GM18870 (cell line): ENCODE measurements around the gene ATP11B.
"Not testable (repeated sequence)": the region's sequence is repeated elsewhere in the genome, so short reads cannot be mapped to it uniquely, and the experiment has no call there.

Source experiments
- ATAC-seq: cut with Tn5 transposase; IDR thresholded peaks from one replicate; pipeline ENCODE4 v1.9.1; 2021; ENCODE audit warnings: moderate library complexity; ENCODE audit not compliant: unreplicated experiment

The ATP11B gene

DNA sequence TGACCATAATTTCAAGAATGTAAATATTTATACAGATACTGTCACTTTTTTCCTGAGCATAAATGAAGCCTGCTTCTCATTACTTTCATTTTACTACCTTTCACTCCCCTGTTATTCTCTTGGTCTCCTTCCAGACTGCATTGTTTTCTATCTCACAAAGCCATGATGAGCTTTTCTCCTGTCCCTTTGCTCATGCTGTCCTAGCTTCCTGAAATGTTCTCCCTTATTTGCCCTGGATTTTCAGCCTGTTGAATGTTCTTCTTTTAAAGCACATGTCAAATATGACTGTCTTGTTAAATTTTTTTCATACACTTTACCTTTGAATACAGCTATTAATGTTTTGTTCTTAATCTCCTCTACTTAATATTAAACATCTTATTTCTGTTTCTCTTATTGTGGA is 31.7 kb downstream of the ATP11B start:
- no peak for ATAC-seq

DNA sequence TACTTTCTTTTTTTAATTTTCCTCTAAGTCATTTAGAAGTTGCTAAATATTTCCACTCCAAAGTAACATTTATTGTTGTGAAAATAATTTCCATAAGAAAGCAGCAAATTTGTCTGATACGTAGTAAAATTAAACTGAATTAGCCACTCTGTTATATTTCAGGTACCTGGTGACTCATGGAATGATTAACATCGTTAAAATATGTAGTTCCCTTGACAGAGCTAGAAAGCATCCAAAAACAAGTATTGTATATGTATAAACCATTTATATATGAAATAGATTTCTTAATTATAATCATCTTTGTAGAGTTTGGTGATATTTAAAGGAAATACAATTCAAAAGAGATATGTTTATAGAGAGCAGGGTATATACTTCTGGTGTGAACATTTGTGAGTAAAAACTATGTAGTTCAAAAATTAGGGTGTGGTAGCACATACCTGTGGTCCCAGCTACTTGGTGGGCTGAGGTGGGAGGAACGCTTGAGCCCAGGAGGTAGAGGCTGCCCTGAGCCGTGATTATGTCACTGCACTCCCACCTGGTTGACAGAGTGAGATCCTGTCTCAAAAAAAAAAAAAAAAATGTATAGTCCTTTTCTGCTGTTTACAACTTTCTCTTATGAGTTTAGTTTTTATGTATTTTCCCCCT is 36.6 kb downstream of the ATP11B start:
- no peak for ATAC-seq

DNA sequence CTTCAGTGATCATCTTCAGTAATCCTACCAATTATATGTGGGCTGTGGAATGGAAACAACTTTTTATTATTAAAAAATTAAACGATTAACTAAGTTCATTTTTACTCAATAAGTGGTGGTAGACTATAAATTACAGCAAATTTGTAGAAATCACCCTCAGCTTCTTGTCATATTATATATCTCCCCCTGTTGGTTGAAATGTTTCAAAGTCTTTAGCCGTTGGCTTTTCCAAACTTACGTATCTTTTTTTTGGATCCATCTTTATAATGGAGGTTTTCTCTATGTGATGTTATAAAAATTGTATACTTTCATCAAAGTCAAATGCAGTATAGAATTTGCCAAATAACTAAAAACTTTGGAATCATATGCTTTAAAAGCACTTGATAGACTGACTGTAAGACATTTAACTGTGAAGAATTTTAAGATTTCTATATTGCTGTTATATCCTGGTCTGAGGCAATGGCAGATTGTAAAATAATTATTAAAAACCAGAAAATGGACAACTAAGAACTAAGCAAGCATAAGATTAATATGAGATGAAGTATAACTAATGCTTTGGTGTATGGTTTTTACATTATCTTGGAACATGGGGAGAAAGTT is 44.7 kb downstream of the ATP11B start:
- no peak for ATAC-seq

DNA sequence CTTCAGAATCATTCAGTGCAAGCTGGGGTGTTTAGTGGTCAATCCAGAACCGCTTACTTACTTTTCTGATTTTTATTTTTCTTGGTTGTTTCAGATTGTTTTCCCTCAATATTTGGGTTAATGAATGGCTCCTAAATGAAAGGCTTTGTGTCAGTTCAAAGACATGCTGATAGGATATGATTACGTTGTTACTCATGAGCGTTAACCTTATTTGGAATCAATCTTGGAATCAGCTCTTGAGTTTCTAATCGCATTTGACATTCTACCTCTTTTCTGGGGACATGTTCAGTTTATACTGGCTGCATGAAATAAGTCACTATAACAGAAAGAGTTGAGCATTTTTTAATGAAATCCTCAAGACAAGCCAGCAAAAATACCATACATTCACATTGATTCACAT is 50.2 kb downstream of the ATP11B start:
- ATAC-seq, result no peak

DNA sequence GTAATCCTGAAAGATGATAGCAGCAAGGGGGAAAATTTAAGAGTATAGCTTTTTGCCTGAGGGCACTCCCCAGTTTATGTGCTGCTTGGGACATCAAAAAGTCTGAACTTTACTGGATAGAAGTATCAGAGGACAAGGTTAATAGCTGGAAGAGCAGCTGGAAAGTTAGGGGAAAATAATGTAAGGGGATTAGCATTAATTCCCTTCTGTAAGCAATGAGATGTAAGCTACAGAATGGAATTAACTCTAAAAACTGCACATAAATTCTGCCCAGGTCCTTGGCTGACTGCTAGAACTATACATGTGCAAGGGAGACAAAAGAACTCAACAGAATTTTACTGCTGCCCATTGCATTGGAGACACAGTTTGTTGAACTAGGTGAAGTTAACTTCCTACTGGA is 55.6 kb downstream of the ATP11B start:
- ATAC-seq, result no peak

DNA sequence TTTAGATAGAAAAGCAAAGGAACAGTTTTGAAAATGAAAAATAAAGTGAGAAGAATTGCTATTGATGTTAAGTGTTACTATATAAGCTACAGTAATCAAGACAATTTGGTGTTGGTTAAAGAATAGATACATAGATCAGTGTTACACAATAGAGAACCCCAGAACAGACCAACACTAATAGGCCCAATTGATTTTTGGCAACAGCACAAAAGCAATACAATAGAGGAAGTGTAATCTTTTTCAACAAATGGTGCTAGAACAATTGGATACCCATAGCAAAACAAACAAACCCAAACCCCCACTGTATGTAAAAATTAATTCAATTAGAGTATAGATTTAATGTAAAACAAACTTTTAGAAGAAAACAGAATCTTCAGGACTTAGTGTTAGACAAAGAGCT is 61.8 kb downstream of the ATP11B start:
- no peak for ATAC-seq

DNA sequence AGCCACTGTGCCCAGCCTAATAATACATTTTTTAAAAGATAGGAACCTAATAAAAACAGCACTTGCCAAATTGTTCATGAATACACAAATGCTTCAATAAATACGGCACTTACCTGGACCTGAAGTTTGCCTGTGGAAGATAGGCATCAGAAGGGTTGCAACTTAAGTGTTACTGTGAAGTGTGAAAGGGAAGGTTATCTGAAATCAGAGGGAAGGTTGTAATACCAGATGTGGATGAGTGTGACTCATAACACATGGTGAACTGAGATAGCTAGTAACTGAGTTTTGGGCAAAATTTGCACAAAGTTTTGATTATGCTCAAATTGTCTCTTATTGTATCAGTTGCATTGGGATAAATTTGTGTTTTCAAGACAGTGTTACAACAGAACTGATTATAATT is 68.0 kb downstream of the ATP11B start:
- no peak for ATAC-seq

DNA sequence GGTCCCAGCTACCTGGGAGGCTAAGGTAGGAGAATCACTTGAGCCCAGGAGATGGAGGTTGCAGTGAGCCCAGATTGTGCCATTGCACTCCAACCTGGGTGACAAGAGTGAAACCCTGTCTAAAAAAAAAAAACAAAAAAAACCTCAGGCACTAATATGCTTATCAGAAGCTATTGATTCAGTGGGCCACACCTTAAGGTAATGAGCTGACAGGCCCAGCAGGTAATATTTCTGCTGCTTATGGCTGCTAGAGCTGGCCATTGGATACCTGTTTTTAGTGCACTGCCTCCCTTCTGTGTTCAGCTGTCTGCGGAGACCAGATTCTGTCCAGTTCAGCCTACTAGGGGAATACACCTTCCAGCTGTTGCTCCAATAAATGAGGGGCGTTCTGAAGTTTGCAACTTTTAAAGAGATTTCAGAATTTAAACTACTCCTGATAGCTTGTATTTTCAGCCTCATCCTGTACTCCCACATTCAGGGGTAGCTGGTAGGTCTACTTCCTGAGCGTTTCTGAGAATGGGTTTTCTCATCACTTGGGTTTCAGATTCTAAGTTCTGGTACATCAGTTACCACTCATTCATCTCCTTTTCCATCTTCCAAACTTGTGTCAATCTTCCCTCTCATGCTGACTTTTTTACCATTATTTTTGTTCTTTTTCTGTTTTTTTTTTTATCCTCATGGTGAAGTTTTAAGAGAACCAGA is 69.0 kb downstream of the ATP11B start:
- no peak for ATAC-seq

DNA sequence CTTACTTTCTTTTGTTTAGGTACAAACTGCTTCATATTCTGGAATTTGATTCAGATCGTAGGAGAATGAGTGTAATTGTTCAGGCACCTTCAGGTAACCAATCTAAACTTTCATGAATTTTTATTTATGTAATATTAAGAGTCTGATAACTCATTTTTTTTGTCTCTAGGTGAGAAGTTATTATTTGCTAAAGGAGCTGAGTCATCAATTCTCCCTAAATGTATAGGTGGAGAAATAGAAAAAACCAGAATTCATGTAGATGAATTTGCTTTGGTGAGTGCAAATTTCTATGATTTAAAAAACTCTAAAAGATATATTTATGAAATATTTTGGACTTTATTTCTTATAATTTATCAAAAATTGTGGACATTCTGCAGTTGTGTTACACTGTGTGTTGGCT is 75.8 kb downstream of the ATP11B start:
- ATAC-seq, result no peak

DNA sequence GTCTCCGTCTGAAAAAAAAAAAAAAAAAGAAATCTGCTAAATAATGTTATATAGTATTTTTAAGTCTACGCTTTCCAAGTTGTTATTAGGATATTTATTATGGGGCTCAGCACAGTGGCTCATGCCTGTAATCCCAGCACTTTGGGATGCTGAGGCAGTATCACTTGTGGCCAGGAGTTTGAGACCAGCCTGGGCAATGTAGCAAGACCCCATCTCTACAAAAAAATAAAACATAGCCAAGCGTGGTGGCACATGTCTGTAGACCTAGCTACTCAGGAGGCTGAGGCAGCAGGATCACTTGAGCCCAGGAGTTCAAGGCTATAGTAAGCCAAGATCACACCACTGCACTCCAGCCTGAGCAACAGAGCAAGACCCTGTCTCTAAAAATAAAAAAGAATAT is 77.6 kb downstream of the ATP11B start:
- not testable (repeated sequence) for ATAC-seq

DNA sequence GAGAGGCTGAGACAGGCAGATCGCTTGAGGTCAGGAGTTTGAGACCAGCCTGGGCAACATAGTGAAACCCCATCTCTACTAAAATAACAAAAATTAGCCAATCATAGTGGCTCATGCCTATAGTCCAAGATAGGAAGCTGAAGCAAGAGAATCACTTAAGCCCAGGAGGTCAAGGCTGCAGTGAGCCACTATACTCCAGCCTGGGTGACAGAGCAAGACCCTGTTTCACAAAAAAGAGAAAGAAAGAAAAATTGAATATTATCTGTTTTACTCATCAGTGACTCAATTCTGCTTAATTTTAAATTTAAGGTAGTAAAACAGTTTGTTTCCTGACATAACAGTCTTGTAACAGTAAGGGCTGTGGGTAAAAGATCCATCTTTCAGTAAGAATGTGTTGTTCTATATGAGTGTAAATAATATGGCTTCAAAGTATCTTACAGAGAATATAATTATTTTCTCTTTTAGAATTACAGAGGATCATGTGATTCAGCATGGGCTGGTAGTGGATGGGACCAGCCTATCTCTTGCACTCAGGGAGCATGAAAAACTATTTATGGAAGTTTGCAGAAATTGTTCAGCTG is 85.8 kb downstream of the ATP11B start:
- no peak for ATAC-seq

DNA sequence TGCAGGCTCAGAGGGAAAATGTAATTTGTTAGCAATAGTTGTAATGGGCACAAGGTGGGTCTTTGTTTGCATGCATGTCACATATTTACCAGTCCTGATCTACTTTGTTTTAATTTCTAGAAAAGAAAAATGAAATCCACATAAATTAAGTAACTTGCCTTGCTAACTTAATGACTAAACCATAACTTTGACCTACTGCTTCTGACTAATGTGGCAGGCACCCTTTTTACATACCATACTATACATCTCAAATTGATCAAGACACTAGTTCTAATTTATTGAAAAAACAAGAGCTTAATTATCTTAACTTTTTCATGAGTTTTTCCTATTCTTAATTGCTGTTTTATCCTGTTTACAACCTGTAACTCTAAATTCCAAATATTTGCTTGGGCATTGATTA is 93.2 kb downstream of the ATP11B start:
- ATAC-seq, result no peak

DNA sequence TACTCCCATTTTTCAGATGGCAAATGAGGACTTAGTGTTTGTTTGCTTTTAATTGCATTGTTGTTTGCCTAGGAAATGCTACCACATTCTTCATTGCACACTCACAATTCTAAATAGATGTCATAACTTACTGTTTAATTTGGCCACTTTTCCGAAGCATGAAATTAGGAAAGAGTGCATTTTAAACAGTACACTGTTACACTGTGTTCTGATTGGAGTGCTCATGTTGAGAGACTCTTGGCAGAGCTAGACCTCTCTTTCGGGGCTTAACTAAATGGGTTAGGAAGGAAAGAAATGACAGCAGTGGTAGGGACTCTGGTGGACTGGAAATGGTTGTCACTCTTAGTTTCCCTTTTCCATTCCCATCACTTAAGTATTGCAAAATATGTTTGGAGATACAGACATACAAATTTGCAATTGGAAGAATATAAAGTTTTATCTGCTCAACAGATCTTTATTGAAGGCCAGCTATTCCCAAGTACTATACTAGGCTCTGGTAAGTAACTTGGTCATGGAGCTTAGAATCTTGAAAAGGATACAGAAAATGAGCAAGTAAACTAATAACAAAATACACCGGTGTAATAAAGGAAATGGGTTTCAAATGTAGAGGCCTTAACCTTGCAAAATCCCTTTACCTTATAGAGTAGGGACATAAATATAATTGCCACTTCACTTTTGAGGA is 96.8 kb downstream of the ATP11B start:
- ATAC-seq, result no peak

DNA sequence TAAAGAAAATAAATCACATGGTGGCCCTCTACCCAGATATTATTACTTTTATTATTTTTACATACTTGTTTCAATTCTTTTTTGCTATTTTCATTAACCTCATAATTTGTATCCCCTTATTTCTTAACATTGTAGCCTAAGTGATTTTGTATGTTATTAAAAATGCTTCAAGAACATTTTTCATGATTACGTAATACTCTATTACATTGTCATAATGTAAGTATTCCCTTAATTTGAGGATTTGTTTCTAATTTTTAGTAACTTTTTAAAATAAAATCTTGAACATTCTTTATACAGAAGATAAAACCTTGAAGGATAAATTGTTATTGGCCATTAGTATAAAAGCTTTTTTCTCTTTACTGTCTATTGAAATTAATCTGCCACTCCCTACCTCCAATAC is 98.1 kb downstream of the ATP11B start:
- ATAC-seq, result no peak

DNA sequence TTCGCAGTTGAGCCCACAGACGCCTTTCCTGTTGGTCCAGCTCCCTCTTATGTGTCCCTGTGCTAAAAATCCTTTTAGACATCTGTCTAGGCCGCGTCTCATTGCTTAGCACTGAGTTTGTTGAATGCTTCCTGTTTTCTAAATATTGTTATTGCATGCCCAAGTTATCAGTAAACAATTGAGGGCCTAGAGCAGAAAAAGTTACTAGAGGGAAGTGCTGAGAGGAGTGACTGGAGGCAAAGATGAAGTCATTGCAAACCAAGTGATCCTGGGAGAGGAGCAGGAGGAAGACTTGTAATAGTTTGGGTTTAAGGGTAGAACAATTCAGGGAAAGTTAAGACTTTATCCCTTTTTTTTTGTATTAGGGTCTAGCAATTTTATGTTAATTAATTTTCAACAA is 98.9 kb downstream of the ATP11B start:
- ATAC-seq, result no peak

DNA sequence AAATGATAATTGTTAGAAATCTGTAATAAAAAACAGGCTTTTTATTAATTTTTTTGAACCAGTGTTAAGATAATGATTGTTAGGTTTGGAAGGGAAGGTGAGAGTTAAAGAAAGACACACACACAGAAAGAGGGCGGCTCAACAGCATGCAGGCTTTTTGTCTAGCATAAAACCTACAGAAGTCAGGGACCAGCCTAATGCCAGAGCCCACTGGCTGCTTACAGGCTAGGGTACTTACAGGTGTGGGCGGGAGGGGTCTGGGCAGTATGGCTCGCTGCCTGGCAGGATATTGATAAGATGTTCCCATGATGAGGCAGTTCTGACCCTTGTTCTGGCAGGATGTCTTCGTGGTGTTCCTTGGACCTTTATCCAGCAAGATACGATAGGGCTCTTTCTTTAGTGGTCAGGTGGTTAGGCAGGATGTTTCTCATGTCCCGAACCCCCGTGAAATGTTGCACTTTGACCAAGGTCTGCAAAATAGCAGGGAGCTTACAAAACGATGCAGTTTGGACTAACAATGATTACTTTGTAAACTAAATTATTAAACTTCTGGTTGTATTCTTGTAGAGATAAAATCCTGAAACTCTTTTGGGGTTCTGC is 102.3 kb downstream of the ATP11B start:
- ATAC-seq, result no peak

DNA sequence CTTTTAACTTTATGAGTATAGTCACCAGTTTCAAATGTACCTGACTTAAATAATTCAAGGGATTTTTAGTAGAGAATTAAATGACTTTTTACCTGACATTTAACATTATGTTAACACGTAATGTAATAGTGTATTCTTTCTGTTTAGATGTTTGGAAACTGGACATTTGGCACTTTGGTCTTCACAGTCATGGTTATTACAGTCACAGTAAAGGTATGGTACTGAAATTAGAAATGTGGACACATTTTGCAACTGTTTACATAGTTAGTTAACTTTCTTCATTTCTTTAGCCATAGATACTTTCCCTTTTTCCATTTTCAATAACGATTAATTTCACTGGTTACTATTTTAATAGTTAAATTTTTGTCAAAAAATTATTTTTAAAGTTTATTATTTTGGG is 103.2 kb downstream of the ATP11B start:
- no peak for ATAC-seq

DNA sequence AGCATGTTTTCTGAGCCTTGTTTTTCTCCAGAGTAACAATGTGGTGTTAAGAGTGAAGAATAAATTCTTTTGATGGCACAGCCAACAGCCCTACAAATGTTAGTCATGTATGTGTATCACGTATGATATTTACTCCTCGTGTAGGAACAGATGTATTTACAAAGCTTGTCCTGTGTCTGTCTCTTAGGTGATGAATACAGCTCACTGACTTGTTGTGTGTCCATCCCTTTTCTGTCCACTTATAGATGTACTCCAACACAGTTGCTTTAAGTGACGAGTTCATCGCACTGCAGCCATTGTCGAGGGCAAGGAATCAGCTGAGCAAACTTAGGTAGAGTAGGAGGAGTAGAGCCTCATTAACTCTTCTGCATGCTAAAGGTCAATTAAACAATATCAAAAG is 108.9 kb downstream of the ATP11B start:
- ATAC-seq, result no peak

DNA sequence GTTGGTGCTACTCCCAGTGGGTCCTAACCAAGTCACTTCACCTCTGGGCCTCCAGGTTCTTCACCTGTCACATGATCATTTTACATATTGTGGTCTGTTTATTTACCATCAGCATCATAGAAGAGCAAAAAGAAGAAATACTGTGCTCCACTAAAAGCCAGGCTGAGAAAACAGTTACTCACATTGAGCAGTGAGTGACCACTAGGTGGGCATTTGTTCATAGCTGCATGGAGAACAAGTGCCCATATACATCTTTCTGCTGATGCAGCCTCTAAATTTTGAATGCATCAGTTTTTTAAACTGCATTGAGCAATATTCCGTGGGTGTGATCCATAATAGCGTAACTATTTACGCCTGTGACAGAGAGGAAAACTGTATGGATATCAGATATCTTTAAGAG is 110.9 kb downstream of the ATP11B start:
- ATAC-seq, result no peak

DNA sequence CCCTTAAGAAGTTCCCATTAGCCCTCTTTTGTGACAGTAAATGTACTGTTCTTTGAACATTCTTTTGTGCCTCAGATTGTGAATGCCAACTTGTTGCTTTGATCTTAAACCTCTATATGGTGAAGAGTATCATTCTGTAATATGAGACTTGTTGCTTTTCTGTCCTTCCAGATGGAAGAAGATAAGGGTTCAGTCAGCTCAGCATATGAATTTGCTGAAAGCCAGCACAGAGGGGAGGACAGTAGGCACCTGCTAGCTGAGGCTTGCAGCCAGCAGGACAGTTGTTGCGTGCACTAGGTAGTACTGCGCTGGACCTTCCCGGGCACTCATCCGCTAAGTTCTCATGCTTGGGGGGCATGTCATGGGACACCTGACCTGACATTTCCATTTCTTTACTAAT is 112.3 kb downstream of the ATP11B start:
- ATAC-seq, result no peak

DNA sequence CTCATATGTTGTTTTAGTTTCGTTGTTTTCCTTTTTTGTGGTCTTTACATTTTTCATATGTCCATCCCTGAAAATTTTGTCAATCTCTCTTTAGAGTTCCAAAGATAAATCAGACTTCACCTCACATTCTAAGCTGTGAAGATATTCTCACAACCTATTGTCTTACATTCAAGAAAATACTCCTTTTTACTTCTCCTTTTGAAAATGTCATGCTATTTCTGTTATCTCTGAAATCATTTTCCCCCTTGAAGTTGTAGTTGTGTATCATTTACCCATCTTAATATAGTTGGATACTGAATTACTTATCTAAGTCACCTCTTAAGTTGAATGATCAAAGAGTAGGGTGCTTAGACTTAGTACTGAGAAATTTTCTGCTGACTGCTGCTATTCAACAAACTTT is 112.7 kb downstream of the ATP11B start:
- peak; percentile 33 for ATAC-seq
